ENCODE results near the gene TENT5C. TPM values are rescaled to one million over a fixed set of nuclear protein-coding genes. Genes with fewer than 3 reads are reported as not detected.

Gene TENT5C
- total RNA-seq, 1 donor from 2014 or later = not detected

DNA sequence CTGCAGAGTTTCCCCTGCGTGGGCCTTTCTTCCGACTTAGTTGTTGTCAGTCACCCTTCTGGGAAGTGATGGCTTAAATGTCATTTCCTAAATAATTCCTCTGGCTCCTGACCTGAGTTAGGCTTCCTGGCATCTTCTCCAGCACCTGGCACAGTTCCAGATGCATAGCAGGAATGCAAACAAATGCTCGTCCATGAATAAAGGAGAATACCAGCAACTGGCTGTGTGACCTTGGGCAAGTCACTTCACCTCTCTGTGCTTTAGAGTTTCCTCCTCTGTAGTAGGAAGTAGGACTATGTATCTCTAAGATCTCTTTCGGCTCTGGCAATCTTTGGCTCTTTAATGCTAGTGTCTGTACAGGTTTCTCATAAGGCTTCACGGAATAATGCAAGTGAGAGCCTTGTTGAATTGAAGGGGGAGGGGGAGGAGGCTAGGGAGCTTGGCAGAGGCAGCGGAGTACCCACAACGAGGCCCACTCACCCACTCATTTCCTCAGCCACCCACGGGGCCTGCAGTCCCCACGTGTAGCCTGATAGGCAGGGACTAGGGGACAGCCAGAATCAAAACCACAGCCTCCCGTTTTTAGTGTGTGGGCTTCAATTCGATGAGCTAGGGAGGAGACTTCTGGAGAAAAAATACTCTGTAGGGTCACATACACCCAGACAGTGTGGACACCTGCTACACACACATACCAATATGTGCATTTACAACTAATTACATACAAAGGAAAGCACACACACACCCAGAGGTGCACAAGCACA lies 48.1 kb downstream of the TENT5C start:
- no peak for DNase-seq (ENCODE audit: low read depth)

DNA sequence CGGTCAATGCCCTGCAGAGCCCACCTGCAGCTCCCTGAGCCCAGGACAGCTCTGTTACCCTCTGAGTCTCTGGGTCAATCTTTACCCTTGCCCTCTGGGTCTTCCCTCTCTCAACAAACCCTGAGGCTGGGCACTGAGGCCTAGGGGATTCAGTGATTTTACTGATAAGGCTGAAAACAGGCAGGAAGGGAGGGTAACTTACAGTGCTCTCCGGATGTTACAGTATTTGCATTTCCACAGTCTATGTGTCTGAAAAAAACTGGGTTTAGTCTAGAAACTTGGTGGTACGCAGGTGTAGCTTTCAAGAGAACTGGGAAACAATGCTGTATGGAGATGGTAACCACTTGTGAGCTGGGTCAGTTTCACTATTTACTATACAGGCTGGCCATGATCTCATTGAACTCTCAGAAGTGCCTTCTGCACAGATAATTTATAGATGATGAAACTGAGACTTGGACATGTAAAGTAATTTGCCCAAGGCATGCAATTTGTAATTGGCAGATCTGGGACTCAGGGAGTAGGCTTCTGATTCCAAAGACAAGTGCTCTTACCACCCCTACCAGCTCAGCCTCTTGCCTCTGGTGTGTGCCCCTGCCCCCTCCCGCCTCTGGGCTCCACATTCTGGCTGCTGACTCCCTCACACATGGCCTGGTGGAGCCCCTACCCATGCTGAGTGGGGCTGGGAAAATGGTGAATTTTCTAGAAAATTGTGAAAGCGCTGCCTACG lies 48.8 kb downstream of the TENT5C start:
- no peak for DNase-seq (ENCODE audit: low read depth)

DNA sequence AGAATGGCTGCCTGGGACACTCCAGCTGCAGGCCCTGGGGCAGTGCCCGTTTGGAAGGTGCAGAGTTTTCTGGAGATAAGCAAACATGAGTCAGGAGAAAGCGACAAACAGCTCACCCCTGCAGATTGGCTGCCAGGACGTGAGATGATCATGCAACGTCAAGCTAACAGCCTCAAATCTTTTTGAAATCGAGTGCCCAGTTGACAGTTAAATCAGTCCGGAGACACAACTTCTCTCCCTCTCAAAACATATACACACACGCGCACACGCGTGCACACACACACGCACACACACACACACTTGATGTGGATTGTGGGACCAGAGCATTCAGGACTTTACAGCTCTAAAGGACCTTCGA lies 49.4 kb downstream of the TENT5C start:
- no peak for DNase-seq (ENCODE audit: low read depth)

DNA sequence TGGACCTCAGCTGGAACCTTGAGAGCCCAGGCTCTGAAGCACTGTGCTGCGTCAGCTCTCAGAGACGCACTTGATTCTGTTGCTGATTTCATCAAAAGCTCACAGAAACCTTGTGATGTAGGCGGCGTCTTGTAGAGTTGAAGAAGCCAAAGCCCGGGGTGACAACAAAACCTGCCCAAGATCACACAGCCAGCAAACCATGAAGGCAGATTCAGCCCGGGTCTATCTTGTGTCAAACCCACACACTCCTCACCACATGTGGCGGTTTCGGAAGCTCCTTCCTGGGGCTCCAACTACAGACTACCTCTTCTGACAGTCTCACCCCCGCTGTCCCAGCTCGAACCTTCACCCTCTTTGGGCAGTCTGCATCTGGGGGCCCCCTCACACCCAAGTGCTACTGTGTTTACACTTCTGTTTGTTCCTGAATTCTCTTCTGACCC lies 50.4 kb downstream of the TENT5C start:
- DNase-seq (ENCODE audit: low read depth) = no peak

DNA sequence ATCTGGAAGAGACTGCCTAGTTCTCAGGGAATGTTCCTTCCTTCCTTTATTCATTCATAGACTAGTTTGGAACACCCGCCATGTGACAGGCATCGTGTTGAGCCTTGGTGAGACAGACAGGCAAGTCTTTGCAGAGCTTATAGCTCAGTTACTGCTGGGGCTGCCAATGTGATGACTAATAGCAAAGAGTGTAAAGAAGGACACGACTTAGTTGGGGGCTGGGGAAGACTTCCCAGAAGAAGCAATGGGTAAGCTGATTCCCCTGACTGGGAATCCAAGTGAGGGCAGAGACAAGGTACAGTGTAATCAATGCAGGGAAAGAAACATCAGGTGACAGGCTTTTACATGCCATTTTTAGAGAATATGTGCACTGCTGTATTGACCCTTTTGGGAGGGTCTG lies 51.2 kb downstream of the TENT5C start:
- peak; percentile 42 for DNase-seq (ENCODE audit: low read depth)

DNA sequence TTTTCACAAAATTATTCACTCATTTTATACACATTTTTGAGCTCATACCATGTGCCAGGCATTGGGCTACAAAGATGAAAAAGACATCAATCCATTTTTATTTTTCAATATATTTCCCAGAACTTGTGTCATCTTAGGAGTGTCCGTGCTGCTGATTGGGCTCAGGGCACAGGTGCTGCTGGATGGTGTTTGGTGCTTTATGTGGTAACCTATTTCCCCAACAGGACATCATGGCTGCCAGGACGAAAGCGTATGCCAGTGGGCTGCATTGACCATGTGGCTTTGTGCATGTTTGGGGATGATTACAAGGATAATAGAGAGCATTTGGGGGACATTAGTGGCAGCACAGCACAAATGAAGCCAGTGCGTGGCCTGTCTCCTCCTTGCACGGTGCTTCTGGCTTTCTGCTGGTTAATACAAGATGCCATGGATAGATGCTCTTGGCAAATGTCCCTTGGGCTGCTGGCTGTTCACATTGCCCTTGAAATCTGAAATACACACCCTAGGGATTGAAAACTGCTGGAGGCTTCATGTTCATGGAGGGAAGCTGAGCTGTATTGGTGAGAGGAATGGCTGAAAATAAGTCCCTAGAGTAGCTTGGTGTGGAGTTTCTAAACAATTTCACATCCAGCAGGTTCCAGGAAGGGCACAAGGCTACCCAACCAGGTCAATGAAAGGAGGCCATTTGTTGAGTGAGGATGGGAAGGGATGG lies 52.3 kb downstream of the TENT5C start:
- DNase-seq (ENCODE audit: low read depth) = no peak

DNA sequence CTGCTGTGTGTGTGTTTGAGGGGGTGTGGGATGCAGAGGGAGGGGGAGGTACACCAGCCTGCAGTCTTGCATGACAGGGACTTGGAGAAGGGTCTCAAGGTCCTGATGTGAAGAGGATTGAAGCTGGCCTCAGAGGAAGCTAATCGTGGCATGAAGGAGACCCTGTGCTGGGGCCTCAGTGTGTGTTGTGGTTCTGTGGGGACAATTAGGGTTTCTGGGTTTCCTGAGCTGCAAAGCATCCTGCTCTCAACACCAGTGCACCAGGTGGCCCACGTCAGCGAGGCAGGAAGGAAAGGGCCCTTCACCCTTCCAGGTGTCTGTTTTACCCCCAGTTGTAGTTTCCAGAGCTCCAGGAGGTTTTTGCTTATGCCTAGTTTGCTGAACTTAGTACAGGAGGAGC lies 52.8 kb downstream of the TENT5C start:
- no peak for DNase-seq (ENCODE audit: low read depth)

DNA sequence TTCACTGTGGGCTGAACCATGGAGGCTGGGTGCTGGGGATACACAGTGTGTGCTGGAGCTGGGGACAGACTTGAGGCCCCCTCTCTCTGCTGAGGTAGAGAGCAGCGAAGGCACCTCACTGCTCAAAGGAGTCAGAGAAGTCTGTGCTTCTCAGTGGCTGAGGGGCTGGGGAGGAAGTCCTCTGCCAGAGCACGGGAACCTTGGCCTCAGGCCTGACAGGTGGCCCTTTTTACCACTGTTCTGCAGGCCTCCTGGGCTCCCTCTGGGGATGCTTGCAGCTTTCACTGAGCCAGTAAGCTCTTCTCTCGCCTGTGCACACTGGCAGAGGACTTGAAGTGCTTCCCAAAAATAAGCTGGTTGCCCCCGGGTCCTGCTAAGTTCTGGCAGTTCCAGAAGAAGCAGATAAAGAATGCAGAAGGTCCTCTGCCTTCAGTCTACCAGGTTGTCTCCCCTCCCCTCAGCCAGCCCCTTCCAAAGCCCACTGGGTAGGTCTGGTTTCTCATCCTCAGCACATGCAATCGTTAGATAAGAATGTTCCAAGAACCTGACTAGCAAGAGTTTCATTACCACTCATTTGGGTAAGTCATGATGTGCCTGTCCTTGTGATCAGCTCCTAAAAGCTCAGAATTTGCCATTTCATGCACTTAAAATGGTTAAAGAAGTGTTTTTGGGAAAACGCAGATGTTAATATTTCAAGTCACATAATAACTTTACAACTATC lies 53.9 kb downstream of the TENT5C start:
- no peak for DNase-seq (ENCODE audit: low read depth)

DNA sequence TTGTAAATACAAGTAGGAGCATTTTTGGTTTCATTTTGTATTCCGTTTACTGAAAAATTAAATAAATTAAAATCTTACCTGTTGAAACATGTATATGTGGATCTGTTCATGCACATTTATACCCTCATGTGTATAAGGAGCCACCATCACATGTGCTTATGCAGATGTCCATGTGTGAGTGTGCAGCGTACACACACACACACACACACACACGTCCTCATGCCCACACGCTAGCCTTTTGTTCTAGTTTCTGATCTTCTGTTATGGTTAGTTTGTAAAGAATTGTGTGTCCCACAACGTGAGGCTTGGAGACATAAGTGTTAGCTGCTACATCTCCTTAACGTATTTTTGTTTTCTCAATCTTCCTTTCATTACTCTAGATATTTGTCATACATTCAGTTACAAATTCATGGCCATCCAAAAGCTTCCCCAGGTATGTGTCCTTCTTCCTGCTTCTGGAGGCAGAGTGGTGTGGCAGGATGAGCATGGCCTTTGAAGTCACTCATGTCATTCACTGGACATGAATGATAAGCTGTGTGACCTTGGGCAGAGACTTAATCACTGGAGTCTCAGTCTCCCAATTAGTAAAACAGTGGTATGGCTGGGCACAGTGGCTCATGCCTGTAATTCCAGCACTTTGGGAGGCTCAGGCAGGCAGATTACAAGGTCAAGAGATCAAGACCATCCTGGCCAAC lies 54.6 kb downstream of the TENT5C start:
- DNase-seq (ENCODE audit: low read depth) = no peak

DNA sequence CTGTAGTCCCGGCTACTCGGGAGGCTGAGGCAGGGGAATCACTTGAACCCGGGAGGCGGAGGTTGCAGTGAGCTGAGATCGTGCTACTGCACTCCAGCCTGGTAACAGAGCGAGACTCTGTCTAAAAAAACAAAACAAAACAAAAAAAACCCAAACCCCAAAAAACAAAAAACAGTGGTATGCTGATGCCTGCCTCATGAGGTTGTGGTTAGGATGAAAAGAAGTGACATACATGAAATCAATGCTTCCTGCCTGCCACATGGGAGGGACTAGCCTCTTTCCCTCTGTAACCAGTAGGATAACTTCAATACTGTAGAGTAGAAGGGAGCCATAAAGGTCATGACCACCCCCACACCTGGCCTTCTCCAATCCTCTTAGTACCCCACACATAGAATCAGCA lies 55.2 kb downstream of the TENT5C start:
- DNase-seq (ENCODE audit: low read depth) = no peak

DNA sequence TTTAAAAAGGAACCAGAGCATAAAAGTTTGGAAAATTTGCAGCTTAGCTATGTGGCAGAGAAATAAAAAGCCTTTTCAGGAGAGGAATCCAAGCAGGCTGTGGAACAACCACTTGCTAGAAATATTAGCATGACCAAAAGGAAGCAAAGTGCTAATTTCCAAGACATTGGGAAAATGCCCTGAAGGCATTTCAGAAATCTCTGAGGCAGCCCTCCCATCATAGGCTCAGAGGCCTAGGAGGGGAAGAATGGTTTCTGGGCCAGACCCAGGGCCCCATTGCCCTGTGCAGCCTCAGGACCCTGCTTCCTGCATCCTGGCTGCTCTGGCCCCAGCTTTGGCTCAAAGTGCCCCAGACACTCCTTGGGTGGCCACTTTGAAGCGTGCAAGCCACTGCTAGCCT lies 56.8 kb downstream of the TENT5C start:
- DNase-seq (ENCODE audit: low read depth) = no peak

DNA sequence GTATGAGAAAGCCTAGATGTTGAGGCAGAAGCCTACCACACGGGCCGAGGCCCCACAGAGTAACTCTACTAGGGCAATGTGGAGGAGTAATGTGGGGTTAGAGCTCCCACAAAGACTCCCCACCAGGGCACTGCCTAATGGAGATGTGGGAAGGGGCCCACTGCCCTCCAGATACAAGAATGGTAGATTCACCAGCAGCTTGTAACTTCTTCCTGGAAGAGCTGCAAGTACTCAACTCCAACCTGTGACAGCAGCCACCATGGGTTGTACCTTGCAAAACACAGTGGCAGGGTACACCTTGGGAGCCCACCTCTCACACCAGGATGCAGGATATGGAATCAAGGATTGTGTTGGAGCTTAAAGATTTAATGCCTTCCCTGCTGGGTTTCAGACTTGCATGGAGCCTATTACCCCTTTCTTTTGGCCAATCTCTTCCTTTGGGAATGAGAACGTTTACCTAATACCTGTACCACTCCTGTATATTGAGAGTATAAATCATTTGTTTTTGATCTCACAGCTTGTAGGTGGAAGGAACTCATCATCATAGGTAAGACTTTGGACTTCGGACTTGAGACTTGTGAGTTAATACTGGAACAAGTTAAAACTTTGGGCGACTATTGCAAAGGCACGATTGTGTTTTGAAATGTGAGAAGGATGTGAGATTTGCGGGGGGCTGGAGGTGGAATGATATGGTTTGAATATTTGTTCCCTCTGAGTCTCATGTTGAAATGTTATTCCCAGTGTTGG lies 57.5 kb downstream of the TENT5C start:
- no peak for DNase-seq (ENCODE audit: low read depth)

DNA sequence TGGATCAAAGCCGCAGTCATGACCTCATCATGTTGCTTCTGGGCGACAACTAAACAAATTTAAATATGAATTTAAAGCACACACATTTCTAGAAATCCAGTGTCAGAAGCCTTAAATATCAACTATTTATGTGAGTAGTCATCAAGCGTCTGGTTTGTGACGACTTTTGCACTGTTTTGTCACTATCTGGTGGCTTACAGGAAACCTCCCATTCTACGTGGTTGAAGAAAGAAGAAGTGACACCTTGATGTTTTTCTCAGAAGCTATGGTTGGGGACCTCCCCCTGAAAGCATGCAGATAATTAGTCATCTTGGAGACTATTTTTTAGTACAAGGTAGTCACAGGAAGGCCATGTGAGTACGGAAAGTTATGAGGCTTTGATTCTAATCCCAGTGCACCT lies 58.5 kb downstream of the TENT5C start:
- DNase-seq (ENCODE audit: low read depth) = no peak

DNA sequence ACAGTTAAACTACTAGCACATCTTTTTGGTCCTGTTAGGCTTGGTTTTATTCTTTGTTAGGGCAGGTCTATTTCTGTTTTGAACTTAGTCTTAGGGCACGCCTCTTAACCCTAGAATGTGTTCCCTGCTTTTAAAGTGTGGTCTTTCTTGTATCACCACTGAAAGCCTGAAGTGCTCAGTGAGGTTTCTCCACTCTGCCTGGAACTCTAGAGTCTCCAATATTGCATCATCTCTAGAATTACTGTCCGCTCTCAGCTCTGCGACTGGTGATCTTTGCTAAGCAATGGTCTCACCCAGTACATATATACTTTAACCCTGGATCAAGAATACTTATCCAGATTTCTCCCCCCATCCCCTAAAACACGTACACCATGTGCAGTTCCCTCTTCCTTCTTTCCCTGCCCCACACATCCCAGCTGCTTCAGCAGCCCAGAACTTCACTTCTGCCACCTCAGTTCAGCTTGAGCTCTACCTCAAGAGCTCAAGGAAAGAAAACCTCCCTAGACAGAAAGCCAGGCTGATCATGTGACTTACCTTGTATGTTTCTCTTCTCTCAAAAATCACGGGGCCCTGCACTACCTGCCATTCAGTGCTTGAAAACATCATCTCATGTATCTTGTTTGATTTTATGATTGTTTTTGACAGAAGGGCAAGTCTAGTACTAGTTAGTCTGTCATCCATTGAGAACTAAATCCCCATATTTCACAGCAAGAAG lies 59.9 kb downstream of the TENT5C start:
- no peak for DNase-seq (ENCODE audit: low read depth)

DNA sequence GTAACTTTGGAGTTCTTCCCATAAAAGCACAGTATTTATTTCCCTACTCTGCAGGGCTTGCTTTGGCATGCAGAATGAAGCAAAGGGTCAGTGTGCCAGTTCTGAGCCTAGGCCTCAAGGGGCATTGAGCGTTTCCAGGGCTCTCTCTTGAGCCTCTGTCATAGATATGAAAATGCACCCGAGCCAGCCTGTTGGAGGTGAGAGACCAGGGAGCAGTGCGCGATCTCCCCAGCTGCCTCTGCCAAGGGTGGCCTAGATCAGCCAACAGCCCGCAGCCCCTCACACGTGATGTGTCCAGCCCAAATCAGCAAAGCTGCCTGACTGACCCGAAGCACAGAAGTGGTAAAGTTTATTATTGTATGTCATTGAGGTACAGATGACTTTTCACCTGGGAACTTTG lies 63.7 kb downstream of the TENT5C start:
- DNase-seq (ENCODE audit: low read depth) = no peak

DNA sequence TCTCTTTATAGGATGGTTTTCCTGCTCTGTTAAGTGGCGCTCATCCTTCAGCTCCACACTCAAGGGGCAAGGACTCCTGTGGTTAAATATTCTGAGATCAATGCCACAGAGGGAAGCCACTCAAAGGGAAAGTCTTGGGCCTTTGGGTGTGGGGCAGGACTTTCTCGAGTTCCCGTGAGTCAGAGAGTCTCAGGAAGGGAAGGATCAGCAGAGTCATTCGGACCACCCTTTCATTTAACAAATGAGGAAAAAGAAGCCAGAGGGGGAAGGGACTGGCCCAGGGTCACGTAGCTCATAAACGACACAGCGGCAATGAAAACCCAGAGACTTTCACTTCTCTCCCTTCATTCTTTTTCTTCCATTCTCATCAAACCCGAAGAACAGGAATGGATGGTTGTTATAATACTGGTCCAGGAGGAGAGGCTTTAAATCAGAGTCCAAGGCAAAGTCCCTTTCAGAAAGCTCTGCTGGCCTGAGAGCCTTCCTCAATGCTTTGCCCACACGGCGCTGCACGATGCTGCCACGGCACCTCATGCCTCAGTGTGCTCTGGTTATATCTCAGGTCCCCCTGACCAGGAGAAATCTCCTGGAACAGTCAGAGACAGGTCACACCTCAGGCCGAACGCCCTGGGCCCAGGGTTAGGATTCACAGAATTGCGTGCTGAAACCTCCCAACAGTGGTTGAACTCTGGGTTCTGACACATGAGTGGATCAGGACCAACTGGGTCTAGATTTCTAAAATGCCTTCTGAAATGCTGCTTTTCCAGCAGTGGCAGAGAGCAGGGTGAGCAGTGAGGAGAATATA lies 65.3 kb downstream of the TENT5C start:
- DNase-seq (ENCODE audit: low read depth) = no peak

DNA sequence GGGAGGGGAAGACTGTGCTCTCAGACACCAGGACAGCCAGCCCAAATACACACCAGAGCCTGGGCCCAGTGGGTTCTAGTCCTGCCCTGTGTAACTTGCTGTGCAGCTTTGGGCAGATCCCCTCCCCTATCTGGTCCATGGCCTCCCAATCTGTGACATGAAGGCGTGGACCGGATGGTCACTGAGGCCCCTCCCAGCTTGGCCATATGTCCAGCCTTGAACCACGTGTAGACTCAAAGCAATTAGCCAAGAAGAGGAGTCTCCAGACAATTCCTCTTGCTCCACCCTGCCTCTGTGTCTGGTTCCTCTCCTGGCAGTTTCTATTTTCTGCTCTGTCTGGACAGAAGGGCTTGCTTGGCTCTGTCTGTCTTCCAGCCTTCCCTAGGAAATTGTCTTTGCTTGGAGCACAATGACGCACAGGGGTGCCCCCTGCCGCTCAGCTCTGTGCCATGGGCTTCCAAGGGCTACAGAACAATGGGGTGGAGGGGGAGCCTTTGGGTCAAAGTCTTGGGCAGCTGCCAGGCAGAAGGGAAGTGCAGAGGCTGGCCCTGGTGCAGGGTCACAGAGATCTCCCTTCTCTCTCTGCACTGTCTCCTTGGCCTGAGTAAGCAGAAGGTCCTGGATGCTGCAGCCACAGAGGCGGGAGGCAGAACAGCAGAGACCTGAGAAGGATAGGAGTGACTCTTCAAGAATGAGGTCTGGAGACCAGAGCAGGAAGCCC lies 66.1 kb downstream of the TENT5C start:
- DNase-seq (ENCODE audit: low read depth) = peak; percentile 27

DNA sequence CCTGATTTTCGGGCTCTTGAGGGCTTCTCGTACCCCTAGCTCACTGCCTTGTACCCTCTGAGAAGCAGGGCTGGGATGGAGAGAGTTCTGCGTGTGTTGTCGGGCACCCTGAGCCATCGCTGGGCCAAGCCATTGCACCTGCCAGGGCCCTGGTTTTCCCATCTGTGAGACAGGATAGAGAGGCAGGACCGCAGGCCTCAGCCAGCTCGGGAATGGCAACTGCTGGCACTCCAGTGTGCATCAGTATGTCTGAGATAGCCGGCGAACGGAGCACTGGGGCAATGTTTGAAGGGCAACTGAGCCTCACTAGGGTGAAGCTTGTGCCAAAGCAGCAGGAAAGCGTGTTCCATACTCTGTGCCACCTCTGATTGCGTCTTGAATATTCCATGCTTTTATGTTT lies 66.9 kb downstream of the TENT5C start:
- peak; percentile 20 for DNase-seq (ENCODE audit: low read depth)

Data from myocyte (in vitro differentiated cells).